HG03045 (cell line): ENCODE data around the gene BIRC3.
"Not testable (repeated sequence)": the region's sequence is repeated elsewhere in the genome, so short reads cannot be mapped to it uniquely, and the experiment has no call there.

Experiments
- ATAC-seq: cut with Tn5 transposase; IDR thresholded peaks from one replicate; pipeline ENCODE4 v1.9.1; 2021; ENCODE audit warnings: mild to moderate bottlenecking, moderate library complexity; ENCODE audit not compliant: unreplicated experiment

Gene BIRC3

DNA sequence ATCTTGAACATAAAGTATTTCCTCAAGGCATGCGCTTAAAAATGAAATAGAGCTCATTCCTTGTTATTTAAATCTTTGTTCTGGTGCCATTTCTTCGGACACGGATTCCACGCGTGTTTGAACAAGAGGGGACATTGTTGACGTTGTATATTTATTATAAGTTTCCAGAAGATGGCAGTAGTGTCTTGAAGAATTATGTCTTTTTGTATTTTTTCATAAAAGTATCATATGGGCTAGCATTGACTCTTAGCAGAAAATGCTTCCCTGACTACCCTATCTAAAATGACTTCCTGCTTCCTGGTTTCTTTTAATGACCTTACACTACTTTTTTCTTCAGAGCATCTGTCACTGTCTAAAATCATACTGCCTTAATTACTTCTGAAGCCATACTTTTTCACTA lies 50.1 kb downstream of the BIRC3 start:
- no peak for ATAC-seq

- ATAC-seq, result peak; percentile 100
Observed at GRCh38 chr11:102368472-102368871, 51.2 kb downstream of the BIRC3 start.

DNA sequence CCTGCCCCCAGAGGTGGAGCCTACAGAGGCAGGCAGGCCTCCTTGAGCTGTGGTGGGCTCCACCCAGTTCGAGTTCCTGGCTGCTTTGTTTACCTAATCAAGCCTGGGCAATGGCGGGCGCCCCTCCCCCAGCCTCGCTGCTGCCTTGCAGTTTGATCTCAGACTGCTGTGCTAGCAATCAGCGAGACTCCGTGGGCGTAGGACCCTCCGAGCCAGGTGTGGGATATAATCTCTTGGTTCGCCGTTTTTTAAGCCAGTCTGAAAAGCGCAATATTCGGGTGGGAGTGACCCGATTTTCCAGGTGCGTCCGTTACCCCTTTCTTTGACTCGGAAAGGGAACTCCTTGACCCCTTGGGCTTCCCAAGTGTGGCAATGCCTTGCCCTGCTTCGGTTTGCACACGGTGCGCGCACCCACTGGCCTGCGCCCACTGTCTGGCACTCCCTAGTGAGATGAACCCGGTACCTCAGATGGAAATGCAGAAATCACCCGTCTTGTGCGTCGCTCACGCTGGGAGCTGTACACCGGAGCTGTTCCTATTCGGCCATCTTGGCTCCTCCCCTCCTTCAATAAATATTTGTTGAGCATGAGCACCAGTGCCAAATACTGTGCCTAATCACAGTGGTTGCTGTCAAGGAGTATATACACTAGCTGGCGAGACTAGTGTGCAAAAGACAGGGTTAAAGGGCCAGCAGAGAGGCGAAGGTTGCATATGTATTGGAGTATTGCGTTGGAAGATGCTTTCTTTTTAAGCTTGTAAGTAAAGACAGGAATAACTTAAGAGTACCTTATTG lies 57.5 kb downstream of the BIRC3 start:
- ATAC-seq, result not testable (repeated sequence)

GRCh38 chr11:102375720-102376399 lies 58.6 kb downstream of the BIRC3 start:
- ATAC-seq, result no peak

- no peak for ATAC-seq
Observed at GRCh38 chr11:102377891-102378290, 60.6 kb downstream of the BIRC3 start.

- no peak for ATAC-seq
Observed at GRCh38 chr11:102378818-102379217, 61.5 kb downstream of the BIRC3 start.

- ATAC-seq, result no peak
Observed at GRCh38 chr11:102382384-102382783, 65.1 kb downstream of the BIRC3 start.

DNA sequence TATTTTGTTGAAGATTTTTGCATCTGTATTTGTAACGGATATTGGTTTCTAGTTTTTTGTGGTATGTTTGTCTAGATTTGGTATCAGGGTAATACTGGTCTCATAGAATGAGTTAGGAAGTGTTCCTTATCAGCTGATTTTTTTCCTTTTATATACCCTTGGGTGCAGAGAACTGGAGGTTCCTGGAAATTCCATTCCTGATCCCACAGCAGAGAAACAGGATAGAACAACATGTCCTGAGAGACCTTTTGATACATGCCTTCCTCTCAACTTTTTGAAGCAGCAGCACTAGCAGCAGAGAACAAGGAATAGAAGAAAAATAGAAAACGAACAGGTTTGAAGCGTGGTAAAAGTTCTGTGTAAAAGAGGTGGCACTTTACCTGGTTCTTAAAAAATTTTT lies 66.6 kb downstream of the BIRC3 start:
- no peak for ATAC-seq

DNA sequence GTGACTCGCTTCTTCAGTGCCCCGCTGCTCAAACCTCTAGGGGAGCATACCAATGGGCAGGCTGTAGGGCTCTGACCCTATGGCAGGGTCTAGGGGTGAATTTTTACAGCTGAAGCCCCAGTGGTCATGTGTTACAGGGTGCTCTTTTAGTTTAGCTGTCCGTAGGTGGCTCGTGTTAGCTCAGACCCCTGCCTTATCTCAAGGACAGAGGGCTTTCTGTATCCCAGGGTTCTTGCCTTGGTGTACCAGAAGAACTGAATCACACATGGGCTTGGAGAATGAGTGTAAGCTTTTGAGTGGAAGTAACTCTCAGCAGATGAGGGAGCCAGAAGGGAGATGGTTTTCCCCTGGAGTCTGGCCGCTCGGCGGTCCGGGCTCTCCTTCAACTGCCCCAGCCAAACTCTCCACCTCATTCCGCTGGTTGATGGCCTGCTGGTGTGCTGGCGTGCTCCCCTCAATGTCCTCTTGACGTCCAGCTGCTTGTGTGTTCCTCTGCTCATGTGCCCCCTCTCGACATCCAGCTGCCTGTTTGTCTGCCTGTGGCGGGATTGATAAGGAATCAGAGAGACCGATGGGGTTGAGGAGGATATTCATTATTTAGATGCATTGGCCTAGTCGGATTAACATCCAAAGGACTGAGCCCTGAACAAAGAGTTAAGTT lies 67.3 kb downstream of the BIRC3 start:
- ATAC-seq, result no peak

DNA sequence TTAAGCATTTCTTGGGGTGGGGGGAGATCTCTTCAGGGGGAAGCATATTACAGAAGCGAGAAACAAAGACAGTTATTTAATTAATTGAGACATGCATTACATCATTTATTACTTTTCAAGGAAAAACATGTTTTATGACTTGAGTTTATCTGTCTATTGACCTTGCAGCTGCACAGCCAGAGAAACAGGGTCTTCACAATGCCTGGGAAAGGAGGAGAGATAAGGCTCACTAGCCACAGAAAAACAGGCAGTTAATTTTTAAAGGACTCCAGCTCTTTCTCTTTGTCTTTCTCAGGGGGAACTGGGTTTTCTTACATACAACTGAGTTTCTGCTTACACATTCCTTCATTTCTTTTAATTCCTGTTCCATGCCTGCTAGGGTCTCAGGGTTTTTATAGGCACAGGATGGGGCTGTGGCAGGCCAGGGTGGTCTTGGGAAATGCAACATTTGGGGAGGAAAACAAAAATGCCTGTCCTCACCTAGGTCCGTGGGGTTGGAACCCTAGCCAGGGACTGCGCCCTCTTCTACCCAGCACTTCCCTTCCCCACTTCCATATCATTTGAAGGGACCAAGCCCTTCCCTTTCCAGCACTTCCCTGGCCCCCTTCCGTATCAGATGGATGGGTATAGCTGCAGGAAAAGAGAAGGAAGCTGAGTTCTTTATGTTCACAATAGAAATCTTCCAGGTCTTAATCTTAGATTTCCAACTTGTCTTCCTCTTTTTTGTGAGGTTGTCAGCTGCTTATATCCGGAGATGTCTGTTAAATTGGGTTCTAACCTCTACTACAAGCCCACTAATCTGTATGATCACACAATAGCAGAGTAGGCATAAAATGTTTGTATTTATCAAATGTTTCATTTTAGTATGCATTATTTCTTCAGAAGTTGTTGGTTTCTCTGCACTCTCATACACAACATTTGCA lies 68.1 kb downstream of the BIRC3 start:
- no peak for ATAC-seq

DNA sequence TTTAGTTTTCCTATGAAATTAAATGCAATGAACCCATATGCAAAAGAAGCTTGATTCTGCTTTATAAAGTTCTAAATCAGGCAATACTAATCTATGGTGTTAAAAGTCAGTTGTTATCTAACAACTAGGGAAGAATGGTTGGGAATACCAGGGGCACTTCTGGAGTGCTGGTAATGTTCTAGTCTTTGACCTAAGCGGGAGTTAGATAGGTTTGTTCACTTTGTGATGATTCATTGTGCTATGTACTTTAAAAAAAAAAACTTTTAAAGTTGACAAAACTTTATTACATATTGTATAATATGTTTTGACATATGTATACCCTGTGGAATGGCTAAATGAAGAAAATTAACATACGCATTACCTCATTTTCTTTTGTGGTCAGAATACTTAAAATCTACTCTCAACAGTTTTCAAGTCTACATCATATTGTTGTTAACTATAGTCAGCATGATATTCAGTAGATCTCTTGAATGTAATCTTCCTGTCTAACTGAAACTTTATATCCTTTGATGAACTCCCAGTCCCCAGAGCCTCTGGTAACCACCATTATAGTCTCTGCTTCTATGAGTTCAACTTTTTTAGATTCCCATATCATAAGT lies 69.0 kb downstream of the BIRC3 start:
- no peak for ATAC-seq

DNA sequence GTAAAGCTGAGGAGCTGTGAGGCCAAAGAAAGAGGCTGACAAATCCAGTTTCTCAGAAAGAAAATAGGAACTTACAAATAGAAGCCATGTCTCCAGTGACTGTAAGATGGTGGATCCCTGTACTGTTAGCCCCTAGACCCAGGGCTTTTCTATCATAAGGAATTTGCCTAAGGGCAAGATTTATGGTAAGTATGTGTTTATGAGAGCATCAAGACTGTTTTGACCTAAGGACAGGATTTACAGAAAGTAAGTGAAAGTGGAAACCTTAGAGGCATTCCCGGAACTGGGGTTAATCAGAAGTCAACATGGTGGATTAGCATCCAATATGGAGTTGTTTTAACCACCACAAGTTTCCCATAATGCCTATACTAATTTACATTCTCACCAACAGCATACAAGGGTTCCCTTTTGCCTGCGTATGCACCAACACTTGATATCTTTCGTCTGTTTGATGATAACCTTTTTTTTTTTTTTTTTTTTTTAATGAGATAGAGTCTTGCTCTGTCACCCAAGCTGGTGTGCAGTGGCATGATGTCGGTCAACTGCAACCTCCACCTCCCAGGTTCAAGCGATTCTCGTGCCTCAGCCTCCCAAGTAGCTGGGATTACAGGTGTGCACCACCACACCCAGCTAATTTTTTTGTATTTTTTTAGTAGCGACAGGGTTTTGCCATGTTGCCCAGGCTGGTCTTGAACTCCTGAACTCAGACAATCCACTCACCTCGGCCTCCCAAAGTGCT lies 69.9 kb downstream of the BIRC3 start:
- ATAC-seq, result no peak
